Measurements from ENCODE around the gene DMRTB1.

The DMRTB1 gene

GRCh38 chr1:53430779-53431178 lies 28.4 kb upstream of the DMRTB1 start:
- no peaks in the 10 kb centered on the region for H3K9me2 ChIP-seq (replicated peaks; ENCODE audit: control insufficient read depth, low read length)
- no peaks in the 10 kb centered on the region for H4K20me1 ChIP-seq (ENCODE audit: control insufficient read depth, insufficient read depth, low read depth, low read length)
- H3F3A ChIP-seq (ENCODE audit: control insufficient read depth, insufficient read depth): no peaks in the 10 kb centered on the region
- H3K27ac ChIP-seq (ENCODE audit: low read depth, low read length): no peak overlapping the region
- H3K4me2 ChIP-seq (ENCODE audit: low read length): no peak overlapping the region
- no peak for TF ChIP-seq EZH2phosphoT487 (IDR thresholded peaks at IDR 0.05; ENCODE audit: borderline replicate concordance, low read length)
- TF ChIP-seq CTCF (IDR thresholded peaks at IDR 0.05; ENCODE audit: low read depth, low read length, poor library complexity, severe bottlenecking): no peak
- H3K4me1 ChIP-seq (ENCODE audit: control insufficient read depth, low read length): no peaks in the 10 kb centered on the region; the same call in 1 of the 2 replicates
- H3K36me3 ChIP-seq (ENCODE audit: control insufficient read depth, low read length): no peaks in the 10 kb centered on the region
- no peak overlapping the region for H3K4me3 ChIP-seq (ENCODE audit: low read length)
- peaks cover 18% of the 10 kb centered on the region for H3K27me3 ChIP-seq (ENCODE audit: control insufficient read depth, low read length)
- H3K9me3 ChIP-seq (ENCODE audit: control insufficient read depth, insufficient read depth, low read length): no peaks in the 10 kb centered on the region
- H3K79me2 ChIP-seq (ENCODE audit: control insufficient read depth, low read length): no peaks in the 10 kb centered on the region

- H3K4me1 ChIP-seq (ENCODE audit: control insufficient read depth, low read length): no peaks in the 10 kb centered on the region; the same call in 1 of the 2 replicates
- H3F3A ChIP-seq (ENCODE audit: control insufficient read depth, insufficient read depth): no peaks in the 10 kb centered on the region
- H3K79me2 ChIP-seq (ENCODE audit: control insufficient read depth, low read length): no peaks in the 10 kb centered on the region
- no peaks in the 10 kb centered on the region for H3K36me3 ChIP-seq (ENCODE audit: control insufficient read depth, low read length)
- H3K4me3 ChIP-seq (ENCODE audit: low read length): no peak overlapping the region
- no peaks in the 10 kb centered on the region for H4K20me1 ChIP-seq (ENCODE audit: control insufficient read depth, insufficient read depth, low read depth, low read length)
- TF ChIP-seq CTCF (IDR thresholded peaks at IDR 0.05; ENCODE audit: low read depth, low read length, poor library complexity, severe bottlenecking) (no peak), EZH2phosphoT487 (IDR thresholded peaks at IDR 0.05; ENCODE audit: borderline replicate concordance, low read length) (no peak)
- no peak overlapping the region for H3K4me2 ChIP-seq (ENCODE audit: low read length)
- peaks cover 18% of the 10 kb centered on the region for H3K27me3 ChIP-seq (ENCODE audit: control insufficient read depth, low read length)
- no peaks in the 10 kb centered on the region for H3K9me2 ChIP-seq (replicated peaks; ENCODE audit: control insufficient read depth, low read length)
- no peaks in the 10 kb centered on the region for H3K9me3 ChIP-seq (ENCODE audit: control insufficient read depth, insufficient read depth, low read length)
- no peak overlapping the region for H3K27ac ChIP-seq (ENCODE audit: low read depth, low read length)
Observed at GRCh38 chr1:53431244-53431643, 28.0 kb upstream of the DMRTB1 start.

- H3K4me2 ChIP-seq (ENCODE audit: low read length): no peak overlapping the region
- no peak overlapping the region for H3K4me3 ChIP-seq (ENCODE audit: low read length)
- H3K27ac ChIP-seq (ENCODE audit: low read depth, low read length): no peak overlapping the region
- H3K9me2 ChIP-seq (replicated peaks; ENCODE audit: control insufficient read depth, low read length): no peaks in the 10 kb centered on the region
- H4K20me1 ChIP-seq (ENCODE audit: control insufficient read depth, insufficient read depth, low read depth, low read length): no peaks in the 10 kb centered on the region
- TF ChIP-seq CTCF (IDR thresholded peaks at IDR 0.05; ENCODE audit: low read depth, low read length, poor library complexity, severe bottlenecking) (no peak), EZH2phosphoT487 (IDR thresholded peaks at IDR 0.05; ENCODE audit: borderline replicate concordance, low read length) (no peak)
- no peaks in the 10 kb centered on the region; the same call in 1 of the 2 replicates for H3K4me1 ChIP-seq (ENCODE audit: control insufficient read depth, low read length)
- H3F3A ChIP-seq (ENCODE audit: control insufficient read depth, insufficient read depth): no peaks in the 10 kb centered on the region
- no peaks in the 10 kb centered on the region for H3K9me3 ChIP-seq (ENCODE audit: control insufficient read depth, insufficient read depth, low read length)
- H3K79me2 ChIP-seq (ENCODE audit: control insufficient read depth, low read length): no peaks in the 10 kb centered on the region
- H3K27me3 ChIP-seq (ENCODE audit: control insufficient read depth, low read length): peaks cover 25% of the 10 kb centered on the region
- no peaks in the 10 kb centered on the region for H3K36me3 ChIP-seq (ENCODE audit: control insufficient read depth, low read length)
Observed at GRCh38 chr1:53431805-53432565, 27.2 kb upstream of the DMRTB1 start.
